Type B pancreatic cell (in vitro differentiated cells): ENCODE data around the gene CPNE9. TPM values are rescaled to one million over a fixed set of nuclear protein-coding genes. Genes with fewer than 3 reads are reported as not detected.
"Not testable (repeated sequence)": the region's sequence is repeated elsewhere in the genome, so short reads cannot be mapped to it uniquely, and the experiment has no call there.

Experiments
- DNase-seq: peaks from one replicate; pipeline ENCODE4 v3.0.0; 2021; ENCODE audit warnings: mixed read lengths; ENCODE audit not compliant: unreplicated experiment; ENCODE audit errors: extremely low spot score
- H3K27ac Mint-ChIP-seq: 2 replicates; pipeline ENCODE4 v1.8.0; 2021; ENCODE audit warnings: mild to moderate bottlenecking, mixed read lengths
- H3K27me3 Mint-ChIP-seq: 2 replicates; pipeline ENCODE4 v1.8.0; 2021; ENCODE audit warnings: mixed read lengths
- H3K36me3 Mint-ChIP-seq: 2 replicates; pipeline ENCODE4 v1.8.0; 2021; ENCODE audit warnings: mixed read lengths
- H3K4me1 Mint-ChIP-seq: one replicate; pipeline ENCODE4 v1.8.0; 2021; ENCODE audit warnings: mixed read lengths; ENCODE audit not compliant: unreplicated experiment
- H3K4me3 Mint-ChIP-seq: 2 replicates; pipeline ENCODE4 v1.8.0; 2021; ENCODE audit warnings: mild to moderate bottlenecking, mixed read lengths
- H3K9me3 Mint-ChIP-seq: 2 replicates; pipeline ENCODE4 v1.8.0; 2021; ENCODE audit warnings: mixed read lengths
- CTCF ChIP-seq: fragments of 200-600 bp; sonication (generic); conservative IDR thresholded peaks from 2 replicates; pipeline ENCODE4 v1.5.0; 2021; ENCODE audit warnings: antibody characterized with exemption, mild to moderate bottlenecking
- total RNA-seq: library from RNA; stranded (reverse); gene quantifications from 2 replicates; pipeline ENCODE4 v1.2.1, GENCODE V29; 2021; ENCODE audit warnings: low replicate concordance

The CPNE9 gene
- total RNA-seq, 1 donor from 2014 or later = 0.34 TPM

DNA sequence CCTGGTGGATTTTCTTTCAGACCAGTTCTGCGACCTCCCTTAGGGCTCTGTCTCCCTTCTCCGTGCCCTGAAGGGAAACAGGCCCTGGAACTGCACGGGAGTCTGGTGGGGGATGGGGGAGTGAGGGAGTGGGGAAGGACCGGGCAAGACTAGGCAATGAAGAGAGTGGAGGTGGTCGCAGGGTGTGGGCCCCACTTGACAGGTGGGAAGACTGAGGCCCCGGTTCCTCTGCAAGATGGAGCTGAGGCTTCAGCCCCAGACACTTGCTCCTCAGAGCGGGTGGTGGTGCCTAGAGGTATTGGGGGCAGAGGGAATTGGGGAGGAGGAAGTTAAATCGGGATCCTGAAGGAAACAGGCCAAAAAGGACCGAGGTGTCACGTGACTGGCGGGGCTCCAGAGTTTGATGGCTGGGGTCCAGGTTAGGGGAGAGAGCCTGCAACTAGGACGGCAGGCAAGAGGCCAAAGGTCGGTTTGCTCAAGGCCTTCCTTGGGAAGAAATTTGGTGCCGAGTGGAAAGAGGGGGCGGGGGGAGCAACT, 66.7 kb downstream of the CPNE9 start:
- no peak for TF ChIP-seq CTCF
- peaks cover 8% of the 10 kb centered on the region for H3K4me1 Mint-ChIP-seq
- H3K4me3 Mint-ChIP-seq = peak overlapping the region; percentile 66
- H3K9me3 Mint-ChIP-seq = no peaks in the 10 kb centered on the region
- peaks cover 4% of the 10 kb centered on the region for H3K36me3 Mint-ChIP-seq
- H3K27ac Mint-ChIP-seq = no peak overlapping the region
- peaks cover 3% of the 10 kb centered on the region for H3K27me3 Mint-ChIP-seq
- no peak for DNase-seq

GRCh38 chr3:9771007-9771406, 67.4 kb downstream of the CPNE9 start:
- not testable (repeated sequence) for H3K9me3 Mint-ChIP-seq, H3K27me3 Mint-ChIP-seq, H3K27ac Mint-ChIP-seq, H3K36me3 Mint-ChIP-seq, DNase-seq, H3K4me1 Mint-ChIP-seq
- H3K4me3 Mint-ChIP-seq = peak overlapping the region; percentile 63

GRCh38 chr3:9776896-9777693, 73.5 kb downstream of the CPNE9 start:
- Mint-ChIP-seq H3K4me1 (no peaks in the 10 kb centered on the region), H3K4me3 (no peak overlapping the region), H3K27me3 (no peaks in the 10 kb centered on the region), H3K9me3 (no peaks in the 10 kb centered on the region), H3K36me3 (no peaks in the 10 kb centered on the region), H3K27ac (no peak overlapping the region)
- DNase-seq = no peak
- no peak for TF ChIP-seq CTCF

- no peak for TF ChIP-seq CTCF
- H3K27me3 Mint-ChIP-seq = no peaks in the 10 kb centered on the region
- peaks cover under 1% of the 10 kb centered on the region for H3K36me3 Mint-ChIP-seq
- no peak overlapping the region for H3K4me3 Mint-ChIP-seq
- H3K9me3 Mint-ChIP-seq = no peaks in the 10 kb centered on the region
- H3K27ac Mint-ChIP-seq = no peak overlapping the region
- no peaks in the 10 kb centered on the region for H3K4me1 Mint-ChIP-seq
- no peak for DNase-seq
Observed at GRCh38 chr3:9777694-9778021, 74.0 kb downstream of the CPNE9 start.

DNA sequence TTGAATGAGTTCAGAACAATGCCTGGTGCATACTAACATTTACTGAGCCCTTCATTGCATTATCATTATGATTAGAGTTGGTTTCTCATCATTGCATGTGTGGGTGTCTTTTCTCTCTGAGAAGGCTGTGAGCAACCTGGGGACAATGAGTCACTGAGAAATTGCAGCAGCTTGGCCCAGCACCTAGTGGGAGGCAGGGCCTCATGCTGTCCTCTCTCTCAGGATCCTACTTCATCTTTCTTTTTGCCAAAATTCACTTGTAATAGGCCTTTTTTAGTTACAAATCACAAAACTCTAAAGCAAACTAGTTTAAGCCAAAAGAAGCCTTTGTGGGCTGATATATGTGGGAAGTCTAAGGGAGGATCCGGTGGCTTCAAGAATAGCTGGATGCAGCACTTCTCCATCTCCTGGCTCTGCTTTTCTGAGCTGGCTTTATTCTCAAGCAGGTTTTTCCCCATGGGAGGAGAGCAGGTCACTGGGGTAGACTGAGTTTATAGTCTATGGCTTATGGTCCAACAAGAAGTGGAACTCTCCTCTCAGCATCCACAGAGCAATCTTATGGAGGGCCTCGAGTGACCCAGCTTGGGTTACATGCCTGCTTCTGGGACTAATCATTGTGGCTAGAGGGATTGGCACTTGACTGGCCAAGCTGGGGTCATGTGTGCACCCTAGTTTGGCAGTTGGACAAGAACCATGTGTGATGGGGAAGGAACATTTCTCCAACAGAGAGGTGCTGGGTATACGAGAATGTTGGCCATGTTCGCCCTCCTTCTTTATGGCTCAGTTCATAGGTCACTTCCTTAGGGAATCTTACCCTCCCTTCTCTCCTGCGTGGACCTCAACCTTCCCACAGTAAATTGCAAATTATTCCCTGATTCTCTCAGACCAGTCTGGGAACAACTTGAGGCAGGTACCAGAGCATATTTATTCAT, 74.8 kb downstream of the CPNE9 start:
- no peak for TF ChIP-seq CTCF
- H3K27me3 Mint-ChIP-seq = no peaks in the 10 kb centered on the region
- H3K27ac Mint-ChIP-seq = no peak overlapping the region
- H3K4me3 Mint-ChIP-seq = no peak overlapping the region
- H3K4me1 Mint-ChIP-seq = no peaks in the 10 kb centered on the region
- no peak for DNase-seq
- H3K9me3 Mint-ChIP-seq = no peaks in the 10 kb centered on the region
- H3K36me3 Mint-ChIP-seq = peaks cover 4% of the 10 kb centered on the region

DNA sequence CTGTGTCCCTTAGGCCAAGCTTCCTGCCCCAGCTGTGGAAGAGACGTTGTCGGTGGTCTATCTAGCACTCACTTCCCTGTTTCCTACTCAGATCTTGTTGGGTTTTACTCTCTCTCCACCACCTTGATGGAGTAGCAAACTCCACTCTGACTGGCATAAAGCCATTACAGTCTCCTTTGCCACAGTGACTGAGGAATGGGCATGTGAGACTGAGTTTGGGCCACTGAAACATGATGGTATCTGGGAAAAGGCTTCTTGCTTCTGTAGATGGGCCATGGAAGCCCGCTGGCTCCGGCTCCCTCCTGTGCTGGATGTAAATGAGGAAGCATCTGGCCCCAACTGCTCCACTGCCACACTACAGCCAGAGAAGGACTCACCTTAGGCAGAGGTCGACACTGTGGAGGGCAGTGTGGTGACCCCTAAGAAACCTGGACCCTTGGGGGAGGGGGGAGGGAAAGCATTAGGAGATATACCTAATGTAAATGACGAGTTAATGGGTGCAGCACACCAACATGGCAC, 75.5 kb downstream of the CPNE9 start:
- Mint-ChIP-seq H3K4me3 (no peak overlapping the region), H3K36me3 (peaks cover 4% of the 10 kb centered on the region), H3K27me3 (no peaks in the 10 kb centered on the region), H3K9me3 (no peaks in the 10 kb centered on the region), H3K27ac (no peak overlapping the region), H3K4me1 (no peaks in the 10 kb centered on the region)
- no peak for TF ChIP-seq CTCF
- DNase-seq = no peak
